Mucosa of stomach (tissue), 1 donor: ENCODE data around the gene DLG2.

ENCODE experiments used
- H3K27me3 ChIP-seq: one replicate; pipeline ENCODE4 v1.7.0; 2013; ENCODE audit warnings: mild to moderate bottlenecking, low read length; ENCODE audit not compliant: control insufficient read depth, insufficient read depth
- H3K36me3 ChIP-seq: one replicate; pipeline ENCODE4 v1.7.0; 2013; ENCODE audit warnings: low read length; ENCODE audit not compliant: control insufficient read depth, insufficient read depth
- H3K4me1 ChIP-seq: one replicate; pipeline ENCODE4 v1.7.0; 2013; ENCODE audit warnings: mild to moderate bottlenecking, low read length; ENCODE audit not compliant: control insufficient read depth, insufficient read depth
- H3K4me3 ChIP-seq: one replicate; pipeline ENCODE4 v1.7.0; 2013; ENCODE audit warnings: low read length
- H3K9ac ChIP-seq: one replicate; pipeline ENCODE4 v1.7.0; 2013; ENCODE audit warnings: mild to moderate bottlenecking, low read length, moderate library complexity
- H3K9me3 ChIP-seq: one replicate; pipeline ENCODE4 v1.7.0; 2013; ENCODE audit warnings: mild to moderate bottlenecking, low read length, moderate library complexity; ENCODE audit not compliant: control insufficient read depth
- donor health status: Pancreatic carcinoma.

Gene DLG2

GRCh38 chr11:83409476-83409875 is 2217.7 kb downstream of the DLG2 start:
- Histone ChIP-seq H3K4me1 (peaks cover 19% of the 10 kb centered on the region), H3K9ac (no peak overlapping the region), H3K36me3 (no peaks in the 10 kb centered on the region), H3K4me3 (no peak overlapping the region), H3K27me3 (no peaks in the 10 kb centered on the region), H3K9me3 (no peaks in the 10 kb centered on the region)

GRCh38 chr11:83408946-83409345 is 2218.2 kb downstream of the DLG2 start:
- Histone ChIP-seq H3K4me1 (peaks cover 19% of the 10 kb centered on the region), H3K27me3 (no peaks in the 10 kb centered on the region), H3K36me3 (no peaks in the 10 kb centered on the region), H3K9me3 (no peaks in the 10 kb centered on the region), H3K9ac (no peak overlapping the region), H3K4me3 (no peak overlapping the region)
